A549 (cell line): ENCODE data around the gene DIP2C. TPM values are rescaled to one million over a fixed set of nuclear protein-coding genes. Genes with fewer than 3 reads are reported as not detected.
"Not testable (repeated sequence)": the region's sequence is repeated elsewhere in the genome, so short reads cannot be mapped to it uniquely, and the experiment has no call there.

Source experiments
- ATAC-seq, 2 experiments: fragments of 200-7000 bp in 1 of 2; fragments of >200 bp in 1 of 2; cut with Nextera tagmentation in 1 of 2; cut with Tn5 transposase in 1 of 2; 3 replicates each; pipeline versions ENCODE4 v1.8.0 to v1.9.1; 2018 to 2020; ENCODE audit warnings: mild to moderate bottlenecking in 1 of 2, moderate library complexity in 1 of 2
- CTCF ChIA-PET: fragments of 300-600 bp; sonication (Branson Sonifier 250); formaldehyde crosslinking; extraction: SDS; loops from one replicate; lab custom pipeline; 2021; ENCODE audit warnings: antibody characterized with exemption, inconsistent platforms; lab: Yijun Ruan, JAX
- POLR2A ChIA-PET: fragments of 350-600 bp; formaldehyde crosslinking; extraction: SDS; loops from one replicate; lab custom pipeline; 2021; ENCODE audit warnings: antibody characterized with exemption, inconsistent platforms; lab: Yijun Ruan, JAX
- DNase-seq, 2 experiments: peaks; one replicate each; pipeline versions ENCODE4 v3.0.0 to v3.0.0-alpha.2; 2011 to 2016; ENCODE audit warnings: low read depth in 1 of 2, low spot score in 1 of 2
- FAIRE-seq: peaks from 2 replicates; lab custom pipeline; 2011; peaks lifted over from hg19 to GRCh38; lab: Jason Lieb, UNC
- H3K27ac ChIP-seq, 2 experiments: fragments of >200 bp; sonication (Bioruptor Twin); formaldehyde crosslinking; 3 replicates each; pipeline ENCODE4 v1.5.1; 2016 to 2017
- H3K4me1 ChIP-seq: fragments of >200 bp; sonication (Bioruptor Twin); formaldehyde crosslinking; 3 replicates; pipeline ENCODE4 v1.6.1; 2016
- H3K4me2 ChIP-seq: fragments of >200 bp; sonication (Bioruptor Twin); formaldehyde crosslinking; 3 replicates; pipeline ENCODE4 v1.6.1; 2016
- H3K4me3 ChIP-seq: fragments of >200 bp; sonication (Bioruptor Twin); formaldehyde crosslinking; 3 replicates; pipeline ENCODE4 v1.5.1; 2016
- H3K9me3 ChIP-seq: fragments of >200 bp; sonication (Bioruptor Twin); formaldehyde crosslinking; 3 replicates; pipeline ENCODE4 v1.6.1; 2016
- CBX2 ChIP-seq: fragments of 200-600 bp; sonication (generic); IDR thresholded peaks from 2 replicates; pipeline ENCODE4 v1.6.1; 2016; ENCODE audit warnings: low read depth, mild to moderate bottlenecking, borderline replicate concordance
- CBX8 ChIP-seq: fragments of 200-600 bp; sonication (generic); IDR thresholded peaks from 2 replicates; pipeline ENCODE4 v1.6.1; 2016
- CEBPB ChIP-seq, 2 experiments: fragments of >200 bp in 1 of 2; sonication (Bioruptor Twin) in 1 of 2; formaldehyde crosslinking in 1 of 2; IDR thresholded peaks; 2 replicates each; pipeline ENCODE4 v1.6.1; 2012 to 2016
- E2F6 ChIP-seq: IDR thresholded peaks from 2 replicates; pipeline ENCODE4 v1.6.1; 2012; ENCODE audit warnings: low read depth, borderline replicate concordance
- EHMT2 ChIP-seq: fragments of 200-600 bp; sonication (generic); IDR thresholded peaks from 2 replicates; pipeline ENCODE4 v1.6.1; 2016; ENCODE audit warnings: antibody characterized with exemption, low read depth, mild to moderate bottlenecking, moderate library complexity
- ELK1 ChIP-seq: fragments of 150-350 bp; IDR thresholded peaks from 2 replicates; pipeline ENCODE4 v1.6.1; 2014; ENCODE audit warnings: low read depth, mild to moderate bottlenecking, low read length
- EP300 ChIP-seq, 2 experiments: fragments of >200 bp; sonication (Bioruptor Twin); formaldehyde crosslinking; IDR thresholded peaks; 2 replicates in 1 of 2; 3 replicates in 1 of 2; pipeline ENCODE4 v1.6.1; 2016 to 2017
- HDAC2 ChIP-seq: fragments of 200-600 bp; sonication (generic); IDR thresholded peaks from 2 replicates; pipeline ENCODE4 v1.6.1; 2016
- HES2 ChIP-seq: fragments of >200 bp; sonication (Bioruptor Twin); formaldehyde crosslinking; IDR thresholded peaks from 2 replicates; pipeline ENCODE4 v1.6.1; 2016
- HOXA7 ChIP-seq: fragments of 250-450 bp; sonication (Bioruptor Pico); IDR thresholded peaks from 2 replicates; pipeline ENCODE4 v1.5.0; 2020; ENCODE audit warnings: mild to moderate bottlenecking, moderate library complexity
- HOXB5 ChIP-seq: fragments of 250-450 bp; sonication (Bioruptor Pico); IDR thresholded peaks from 2 replicates; pipeline ENCODE4 v1.5.0; 2020; ENCODE audit warnings: mild to moderate bottlenecking, moderate library complexity
- KDM1A ChIP-seq: fragments of 200-600 bp; sonication (generic); IDR thresholded peaks from 2 replicates; pipeline ENCODE4 v1.6.1; 2016; ENCODE audit warnings: low read depth, mild to moderate bottlenecking
- NFE2L2 ChIP-seq: fragments of 150-350 bp; conservative IDR thresholded peaks from 2 replicates; pipeline ENCODE4 v1.6.1; 2014; ENCODE audit warnings: low read length
- PBX3 ChIP-seq: IDR thresholded peaks from 2 replicates; pipeline ENCODE4 v1.6.1; 2012
- PHF8 ChIP-seq: fragments of 200-600 bp; sonication (generic); IDR thresholded peaks from 2 replicates; pipeline ENCODE4 v1.6.1; 2016; ENCODE audit warnings: low read depth, mild to moderate bottlenecking, antibody characterized with exemption, moderate library complexity, borderline replicate concordance
- POLR2A ChIP-seq: IDR thresholded peaks from 2 replicates; pipeline ENCODE4 v1.6.1; 2012; ENCODE audit warnings: mild to moderate bottlenecking, low read length
- RAD21 ChIP-seq, 2 experiments: fragments of >200 bp in 1 of 2; sonication (Bioruptor Twin) in 1 of 2; formaldehyde crosslinking in 1 of 2; IDR thresholded peaks in 1 of 2; conservative IDR thresholded peaks in 1 of 2; 2 replicates in 1 of 2; 3 replicates in 1 of 2; pipeline ENCODE4 v1.6.1; 2012 to 2018; ENCODE audit warnings: inconsistent platforms in 1 of 2
- ZC3H11A ChIP-seq: fragments of 450-650 bp; IDR thresholded peaks from 2 replicates; pipeline ENCODE4 v1.6.1; 2014; ENCODE audit warnings: antibody characterized with exemption, mild to moderate bottlenecking
- ZSCAN20 ChIP-seq: fragments of 250-450 bp; sonication (Bioruptor Pico); IDR thresholded peaks from 2 replicates; pipeline ENCODE4 v1.8.0; 2022; ENCODE audit warnings: mild to moderate bottlenecking, moderate library complexity
- WGBS: methylation state at CpG from one replicate; pipeline ENCODE4 v1.1.6; 2017; ENCODE audit errors: missing lambda C conversion rate; 5-methylcytosine and 5-hydroxymethylcytosine counted together
- polyA plus RNA-seq, 4 experiments: library from polyadenylated mRNA; depleted of rRNA in 3 of 4; stranded (reverse); fragments of >200 nt; fragmentation: RNase III in 1 of 4; extraction: RNeasy Plus Mini Kit Qiagen cat#74134 plus additional on column Dnase treatment in 1 of 4; gene quantifications; 2 replicates in 3 of 4; 3 replicates in 1 of 4; pipeline ENCODE4 v1.2.3, GENCODE V29; 2011 to 2017

DIP2C gene
- polyA plus RNA-seq, 2 of the 4 experiments (the other 2 are of a cell fraction) = 3.7 to 5.0 TPM

- ATAC-seq = no peak
- TF ChIP-seq EHMT2 (no peak), E2F6 (no peak), HES2 (no peak), CEBPB (IDR thresholded peaks at IDR 0.05) (no peak), POLR2A (no peak), KDM1A (no peak), CBX8 (no peak), ELK1 (no peak), PBX3 (no peak), HOXA7 (CRISPR knock-in tag) (no peak), PHF8 (no peak)
- WGBS = 92% methylated on average over 16 of the region's 17 CpGs
- no peak overlapping the region for H3K27ac ChIP-seq
- H3K9me3 ChIP-seq = no peaks in the 10 kb centered on the region
- no peak overlapping the region for H3K4me2 ChIP-seq
- DNase-seq = no peak
- H3K4me3 ChIP-seq = no peak overlapping the region
- ChIA-PET CTCF (interaction anchor here (0.5 kb wide), 1 partner anchor 45 kb away, joined by 4 read pairs; no protein-coding TSS in a partner anchor), POLR2A (no interaction called here)
- no peak for FAIRE-seq
- no peaks in the 10 kb centered on the region for H3K4me1 ChIP-seq
Observed at GRCh38 chr10:597976-598375, 91.5 kb downstream of the DIP2C start.

- H3K4me2 ChIP-seq = no peak overlapping the region
- WGBS = 92% methylated on average over 13 of the region's 17 CpGs
- ATAC-seq (no peak), FAIRE-seq (no peak), DNase-seq (no peak)
- no peaks in the 10 kb centered on the region for H3K4me1 ChIP-seq
- no peak overlapping the region for H3K4me3 ChIP-seq
- H3K9me3 ChIP-seq = no peaks in the 10 kb centered on the region
- ChIA-PET POLR2A (no interaction called here), CTCF (interaction anchor here (0.9 to 1.0 kb wide), 2 partner anchors 8 to 86 kb away, joined by 3 read pairs; no protein-coding TSS in a partner anchor)
- H3K27ac ChIP-seq = no peak overlapping the region
- TF ChIP-seq ZSCAN20 (CRISPR knock-in tag) (no peak), RAD21 (conservative IDR thresholded peaks at IDR 0.05 in 1 of 2, IDR thresholded peaks at IDR 0.05 in 1 of 2) (no peak), PHF8 (no peak), ZC3H11A (no peak), EP300 (IDR thresholded peaks at IDR 0.05) (no peak), NFE2L2 (no peak), HDAC2 (no peak), CBX2 (no peak), HOXB5 (CRISPR knock-in tag) (no peak)
Observed at GRCh38 chr10:596725-597345, 92.6 kb downstream of the DIP2C start.

GRCh38 chr10:596131-596530 lies 93.3 kb downstream of the DIP2C start:
- H3K4me3 ChIP-seq, ATAC-seq, H3K4me1 ChIP-seq, FAIRE-seq, POLR2A ChIA-PET, H3K9me3 ChIP-seq, H3K27ac ChIP-seq, DNase-seq, H3K4me2 ChIP-seq: not testable (repeated sequence)
- CTCF ChIA-PET = interaction anchor here (0.9 kb wide), 1 partner anchor 85 kb away, joined by 3 read pairs; no protein-coding TSS in a partner anchor
- 89% methylated on average over 10 of the region's 10 CpGs for WGBS
